ENCODE data around the gene ALDH3B1.

ALDH3B1 gene

GRCh38 chr11:68071281-68072048, 61.3 kb downstream of the ALDH3B1 start:
- DNase-seq (ENCODE audit: low spot score), result no peak
- TF ChIP-seq, protein P1, sequence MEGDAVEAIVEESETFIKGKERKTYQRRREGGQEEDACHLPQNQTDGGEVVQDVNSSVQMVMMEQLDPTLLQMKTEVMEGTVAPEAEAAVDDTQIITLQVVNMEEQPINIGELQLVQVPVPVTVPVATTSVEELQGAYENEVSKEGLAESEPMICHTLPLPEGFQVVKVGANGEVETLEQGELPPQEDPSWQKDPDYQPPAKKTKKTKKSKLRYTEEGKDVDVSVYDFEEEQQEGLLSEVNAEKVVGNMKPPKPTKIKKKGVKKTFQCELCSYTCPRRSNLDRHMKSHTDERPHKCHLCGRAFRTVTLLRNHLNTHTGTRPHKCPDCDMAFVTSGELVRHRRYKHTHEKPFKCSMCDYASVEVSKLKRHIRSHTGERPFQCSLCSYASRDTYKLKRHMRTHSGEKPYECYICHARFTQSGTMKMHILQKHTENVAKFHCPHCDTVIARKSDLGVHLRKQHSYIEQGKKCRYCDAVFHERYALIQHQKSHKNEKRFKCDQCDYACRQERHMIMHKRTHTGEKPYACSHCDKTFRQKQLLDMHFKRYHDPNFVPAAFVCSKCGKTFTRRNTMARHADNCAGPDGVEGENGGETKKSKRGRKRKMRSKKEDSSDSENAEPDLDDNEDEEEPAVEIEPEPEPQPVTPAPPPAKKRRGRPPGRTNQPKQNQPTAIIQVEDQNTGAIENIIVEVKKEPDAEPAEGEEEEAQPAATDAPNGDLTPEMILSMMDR (IDR thresholded peaks at IDR 0.05), result no peak
- Histone ChIP-seq H3K27ac (no peak overlapping the region), H3K4me3 (no peak overlapping the region)

GRCh38 chr11:68074584-68075352, 64.6 kb downstream of the ALDH3B1 start:
- DNase-seq (ENCODE audit: low spot score), result no peak
- Histone ChIP-seq H3K27ac (no peak overlapping the region), H3K4me3 (no peak overlapping the region)
- TF ChIP-seq, protein P1 (IDR thresholded peaks at IDR 0.05), result no peak

GRCh38 chr11:68076371-68077042, 66.4 kb downstream of the ALDH3B1 start:
- DNase-seq (ENCODE audit: low spot score), result no peak
- Histone ChIP-seq H3K4me3 (no peak overlapping the region), H3K27ac (no peak overlapping the region)
- TF ChIP-seq, protein P1 (IDR thresholded peaks at IDR 0.05), result no peak

- Histone ChIP-seq H3K4me3 (no peak overlapping the region), H3K27ac (no peak overlapping the region)
- TF ChIP-seq, protein P1 (IDR thresholded peaks at IDR 0.05), result no peak
- DNase-seq (ENCODE audit: low spot score), result no peak
Observed at GRCh38 chr11:68077617-68078582, 67.8 kb downstream of the ALDH3B1 start.

Measured in coronary artery (tissue), 2 donors.